Measurements from ENCODE around the gene GPC5. TPM values are rescaled to one million over a fixed set of nuclear protein-coding genes. Genes with fewer than 3 reads are reported as not detected.

Gene GPC5
- total RNA-seq, 1 donor from 2014 or later = 0.99 TPM

GRCh38 chr13:92196591-92197256 lies 798.3 kb downstream of the GPC5 start:
- TF ChIP-seq CTCF (IDR thresholded peaks at IDR 0.05) = no peak
- H3K9me3 Mint-ChIP-seq (ENCODE audit: low read depth) = no peaks in the 10 kb centered on the region
- no peaks in the 10 kb centered on the region for H3K27me3 Mint-ChIP-seq (ENCODE audit: low read depth)
- peaks cover 11% of the 10 kb centered on the region for H3K4me1 Mint-ChIP-seq (ENCODE audit: low read depth)
- DNase-seq (ENCODE audit: low spot score) = no peak
- peak overlapping the region; percentile 8 for H3K4me3 Mint-ChIP-seq (ENCODE audit: unreplicated experiment)
- no peak overlapping the region for H3K27ac Mint-ChIP-seq (ENCODE audit: unreplicated experiment)
- no peaks in the 10 kb centered on the region for H3K36me3 Mint-ChIP-seq (ENCODE audit: low read depth)

GRCh38 chr13:92197669-92198068 lies 799.2 kb downstream of the GPC5 start:
- DNase-seq (ENCODE audit: low spot score) = no peak
- no peak overlapping the region for H3K4me3 Mint-ChIP-seq (ENCODE audit: unreplicated experiment)
- no peak for TF ChIP-seq CTCF (IDR thresholded peaks at IDR 0.05)
- H3K4me1 Mint-ChIP-seq (ENCODE audit: low read depth) = peaks cover 11% of the 10 kb centered on the region
- no peaks in the 10 kb centered on the region for H3K9me3 Mint-ChIP-seq (ENCODE audit: low read depth)
- no peaks in the 10 kb centered on the region for H3K36me3 Mint-ChIP-seq (ENCODE audit: low read depth)
- no peaks in the 10 kb centered on the region for H3K27me3 Mint-ChIP-seq (ENCODE audit: low read depth)
- no peak overlapping the region for H3K27ac Mint-ChIP-seq (ENCODE audit: unreplicated experiment)

- H3K4me3 Mint-ChIP-seq (ENCODE audit: unreplicated experiment) = no peak overlapping the region
- TF ChIP-seq CTCF (IDR thresholded peaks at IDR 0.05) = no peak
- H3K36me3 Mint-ChIP-seq (ENCODE audit: low read depth) = no peaks in the 10 kb centered on the region
- peaks cover 21% of the 10 kb centered on the region for H3K4me1 Mint-ChIP-seq (ENCODE audit: low read depth)
- no peaks in the 10 kb centered on the region for H3K27me3 Mint-ChIP-seq (ENCODE audit: low read depth)
- DNase-seq (ENCODE audit: low spot score) = no peak
- H3K9me3 Mint-ChIP-seq (ENCODE audit: low read depth) = no peaks in the 10 kb centered on the region
- H3K27ac Mint-ChIP-seq (ENCODE audit: unreplicated experiment) = no peak overlapping the region
These were observed 820.2 kb downstream of the GPC5 start for GRCh38 chr13:92218615-92219014.

- H3K4me3 Mint-ChIP-seq (ENCODE audit: unreplicated experiment) = no peak overlapping the region
- no peaks in the 10 kb centered on the region for H3K36me3 Mint-ChIP-seq (ENCODE audit: low read depth)
- H3K27ac Mint-ChIP-seq (ENCODE audit: unreplicated experiment) = no peak overlapping the region
- no peaks in the 10 kb centered on the region for H3K27me3 Mint-ChIP-seq (ENCODE audit: low read depth)
- no peak for DNase-seq (ENCODE audit: low spot score)
- H3K4me1 Mint-ChIP-seq (ENCODE audit: low read depth) = peaks cover 33% of the 10 kb centered on the region
- no peaks in the 10 kb centered on the region for H3K9me3 Mint-ChIP-seq (ENCODE audit: low read depth)
- no peak for TF ChIP-seq CTCF (IDR thresholded peaks at IDR 0.05)
These were observed 823.5 kb downstream of the GPC5 start for GRCh38 chr13:92221916-92222315.

- H3K9me3 Mint-ChIP-seq (ENCODE audit: low read depth) = no peaks in the 10 kb centered on the region
- peak overlapping the region; percentile 25 for H3K27ac Mint-ChIP-seq (ENCODE audit: unreplicated experiment)
- peaks cover 33% of the 10 kb centered on the region for H3K4me1 Mint-ChIP-seq (ENCODE audit: low read depth)
- no peaks in the 10 kb centered on the region for H3K36me3 Mint-ChIP-seq (ENCODE audit: low read depth)
- no peaks in the 10 kb centered on the region for H3K27me3 Mint-ChIP-seq (ENCODE audit: low read depth)
- no peak for TF ChIP-seq CTCF (IDR thresholded peaks at IDR 0.05)
- no peak overlapping the region for H3K4me3 Mint-ChIP-seq (ENCODE audit: unreplicated experiment)
- no peak for DNase-seq (ENCODE audit: low spot score)
These were observed 825.8 kb downstream of the GPC5 start for GRCh38 chr13:92224052-92224821.

All from chondrocyte (in vitro differentiated cells).